ENCODE results near the gene UVRAG.
A peak's percentile ranks its signal among the peaks of the same experiment; 100 is the strongest.

UVRAG gene

GRCh38 chr11:76119032-76119431 is 304.0 kb downstream of the UVRAG start:
- peaks cover 23% of the 10 kb centered on the region for H3K4me1 ChIP-seq (ENCODE audit: low read depth, poor library complexity, severe bottlenecking)
- H3K9ac ChIP-seq = no peak overlapping the region
- H3K36me3 ChIP-seq (ENCODE audit: insufficient read depth) = no peaks in the 10 kb centered on the region
- no peaks in the 10 kb centered on the region for H3K27me3 ChIP-seq (ENCODE audit: insufficient read depth, low read depth)
- H2AFZ ChIP-seq (ENCODE audit: low read depth) = no peak overlapping the region
- no peaks in the 10 kb centered on the region for H3K79me2 ChIP-seq (ENCODE audit: insufficient read depth, low read depth)
- no peak for TF ChIP-seq CTCF (conservative IDR thresholded peaks at IDR 0.05; ENCODE audit: low read depth, low read length)
- no peaks in the 10 kb centered on the region for H4K20me1 ChIP-seq (ENCODE audit: insufficient read depth)
- H3K4me3 ChIP-seq (IDR thresholded peaks at IDR 0.05; ENCODE audit: insufficient read depth, low read depth, low read length) = no peak overlapping the region
- H3K4me2 ChIP-seq = peak overlapping the region; percentile 8; the same call in 1 of the 2 replicates
- no peak overlapping the region for H3K27ac ChIP-seq

GRCh38 chr11:76119779-76120178 is 304.8 kb downstream of the UVRAG start:
- Histone ChIP-seq H3K4me1 (ENCODE audit: low read depth, poor library complexity, severe bottlenecking) (peaks cover 23% of the 10 kb centered on the region), H3K27ac (no peak overlapping the region), H3K4me3 (IDR thresholded peaks at IDR 0.05; ENCODE audit: insufficient read depth, low read depth, low read length) (no peak overlapping the region), H3K9ac (no peak overlapping the region), H3K27me3 (ENCODE audit: insufficient read depth, low read depth) (no peaks in the 10 kb centered on the region), H3K79me2 (ENCODE audit: insufficient read depth, low read depth) (no peaks in the 10 kb centered on the region), H2AFZ (ENCODE audit: low read depth) (no peak overlapping the region), H4K20me1 (ENCODE audit: insufficient read depth) (no peaks in the 10 kb centered on the region), H3K4me2 (no peak overlapping the region), H3K36me3 (ENCODE audit: insufficient read depth) (no peaks in the 10 kb centered on the region)
- no peak for TF ChIP-seq CTCF (conservative IDR thresholded peaks at IDR 0.05; ENCODE audit: low read depth, low read length)

- Histone ChIP-seq H3K4me1 (ENCODE audit: low read depth, poor library complexity, severe bottlenecking) (peaks cover 23% of the 10 kb centered on the region), H3K4me3 (IDR thresholded peaks at IDR 0.05; ENCODE audit: insufficient read depth, low read depth, low read length) (no peak overlapping the region), H3K9ac (no peak overlapping the region), H2AFZ (ENCODE audit: low read depth) (no peak overlapping the region), H4K20me1 (ENCODE audit: insufficient read depth) (no peaks in the 10 kb centered on the region), H3K4me2 (no peak overlapping the region), H3K36me3 (ENCODE audit: insufficient read depth) (no peaks in the 10 kb centered on the region), H3K27ac (no peak overlapping the region), H3K79me2 (ENCODE audit: insufficient read depth, low read depth) (no peaks in the 10 kb centered on the region), H3K27me3 (ENCODE audit: insufficient read depth, low read depth) (no peaks in the 10 kb centered on the region)
- no peak for TF ChIP-seq CTCF (conservative IDR thresholded peaks at IDR 0.05; ENCODE audit: low read depth, low read length)
Measured at GRCh38 chr11:76120513-76121101, 305.6 kb downstream of the UVRAG start.

- no peaks in the 10 kb centered on the region for H3K36me3 ChIP-seq (ENCODE audit: insufficient read depth)
- H3K27ac ChIP-seq = no peak overlapping the region
- TF ChIP-seq CTCF (conservative IDR thresholded peaks at IDR 0.05; ENCODE audit: low read depth, low read length) = no peak
- H3K4me2 ChIP-seq = no peak overlapping the region
- no peak overlapping the region for H3K9ac ChIP-seq
- no peaks in the 10 kb centered on the region for H4K20me1 ChIP-seq (ENCODE audit: insufficient read depth)
- peaks cover 10% of the 10 kb centered on the region for H3K4me1 ChIP-seq (ENCODE audit: low read depth, poor library complexity, severe bottlenecking)
- no peaks in the 10 kb centered on the region for H3K27me3 ChIP-seq (ENCODE audit: insufficient read depth, low read depth)
- H3K79me2 ChIP-seq (ENCODE audit: insufficient read depth, low read depth) = no peaks in the 10 kb centered on the region
- no peak overlapping the region for H3K4me3 ChIP-seq (IDR thresholded peaks at IDR 0.05; ENCODE audit: insufficient read depth, low read depth, low read length)
- H2AFZ ChIP-seq (ENCODE audit: low read depth) = no peak overlapping the region
Measured at GRCh38 chr11:76123248-76123647, 308.2 kb downstream of the UVRAG start.
